Muscle layer of duodenum (tissue), 2 donors: Measurements from ENCODE around the gene MYO1H.

Experiments used
- H3K27ac ChIP-seq: one replicate; pipeline ENCODE4 v1.7.0; 2013; ENCODE audit warnings: mild to moderate bottlenecking, low read length
- H3K27me3 ChIP-seq: one replicate; pipeline ENCODE4 v1.7.0; 2013; ENCODE audit warnings: low read depth, mild to moderate bottlenecking, control low read depth, low read length
- H3K36me3 ChIP-seq, 2 donors: one replicate each; pipeline ENCODE4 v1.7.0; 2013; ENCODE audit warnings: low read length in 2 of 2, control low read depth in 1 of 2, mild to moderate bottlenecking in 1 of 2; ENCODE audit not compliant: insufficient read depth in 2 of 2, control insufficient read depth in 1 of 2
- H3K4me1 ChIP-seq, 2 donors: one replicate each; pipeline ENCODE4 v1.7.0; 2013; ENCODE audit warnings: low read length in 2 of 2, mild to moderate bottlenecking in 2 of 2, control low read depth in 1 of 2, moderate library complexity in 1 of 2; ENCODE audit not compliant: insufficient read depth in 2 of 2, control insufficient read depth in 1 of 2
- H3K4me3 ChIP-seq, 2 donors: one replicate each; pipeline ENCODE4 v1.7.0; 2013; ENCODE audit warnings: low read length in 2 of 2, low read depth in 1 of 2, mild to moderate bottlenecking in 1 of 2
- H3K9me3 ChIP-seq, 2 donors: one replicate each; pipeline ENCODE4 v1.7.0; 2013; ENCODE audit warnings: low read length in 2 of 2, control low read depth in 1 of 2, mild to moderate bottlenecking in 1 of 2; ENCODE audit not compliant: control insufficient read depth in 1 of 2
- donor health status: healthy.

MYO1H gene

GRCh38 chr12:109440851-109441490 is 93.3 kb downstream of the MYO1H start:
- Histone ChIP-seq H3K27me3 (no peaks in the 10 kb centered on the region), H3K4me3 (no peak overlapping the region), H3K9me3 (no peaks in the 10 kb centered on the region), H3K4me1 (no peaks in the 10 kb centered on the region), H3K27ac (no peak overlapping the region), H3K36me3 (peaks cover 4 to 6% of the 10 kb centered on the region in 2 donors)

- Histone ChIP-seq H3K27ac (no peak overlapping the region), H3K4me3 (no peak overlapping the region), H3K36me3 (peaks cover 17 to 18% of the 10 kb centered on the region in 2 donors), H3K4me1 (no peaks in the 10 kb centered on the region), H3K9me3 (no peaks in the 10 kb centered on the region), H3K27me3 (no peaks in the 10 kb centered on the region)
These were observed 96.1 kb downstream of the MYO1H start for GRCh38 chr12:109443794-109444193.

GRCh38 chr12:109444259-109444658 is 96.6 kb downstream of the MYO1H start:
- H3K4me3 ChIP-seq, result no peak overlapping the region
- no peaks in the 10 kb centered on the region for H3K9me3 ChIP-seq
- peaks cover 17 to 18% of the 10 kb centered on the region in 2 donors for H3K36me3 ChIP-seq
- H3K27me3 ChIP-seq, result no peaks in the 10 kb centered on the region
- H3K27ac ChIP-seq, result no peak overlapping the region
- no peaks in the 10 kb centered on the region for H3K4me1 ChIP-seq

- Histone ChIP-seq H3K4me3 (no peak overlapping the region), H3K27ac (no peak overlapping the region), H3K36me3 (peaks cover 17 to 20% of the 10 kb centered on the region in 2 donors), H3K27me3 (no peaks in the 10 kb centered on the region), H3K4me1 (no peaks in the 10 kb centered on the region), H3K9me3 (no peaks in the 10 kb centered on the region)
These were observed 97.5 kb downstream of the MYO1H start for GRCh38 chr12:109445191-109445609.

GRCh38 chr12:109446869-109447268 is 99.2 kb downstream of the MYO1H start:
- Histone ChIP-seq H3K27me3 (no peaks in the 10 kb centered on the region), H3K36me3 (peaks cover 30 to 32% of the 10 kb centered on the region in 2 donors), H3K9me3 (no peaks in the 10 kb centered on the region), H3K27ac (no peak overlapping the region), H3K4me3 (no peak overlapping the region), H3K4me1 (peaks cover under 1 to 4% of the 10 kb centered on the region in 2 donors)

DNA sequence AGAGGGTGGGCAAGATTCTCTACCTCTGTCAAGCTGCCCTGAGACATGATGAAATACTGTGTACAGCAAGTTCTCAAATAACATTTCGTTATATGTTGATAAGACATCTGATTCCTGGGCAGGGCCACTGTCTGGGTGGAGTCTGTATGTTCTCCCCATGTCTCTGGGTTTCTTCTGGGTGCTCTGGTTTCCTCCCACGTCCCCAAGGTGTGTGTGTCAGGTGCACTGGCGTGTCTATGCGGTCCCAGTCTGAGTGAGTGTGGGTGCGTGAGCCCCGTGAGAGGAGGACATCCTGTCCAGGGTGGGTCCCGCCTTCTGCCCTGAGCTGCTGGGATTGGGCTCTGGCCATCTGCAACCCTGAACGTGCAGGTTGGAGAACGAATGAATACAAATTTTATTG is 99.8 kb downstream of the MYO1H start:
- Histone ChIP-seq H3K27me3 (no peaks in the 10 kb centered on the region), H3K36me3 (peaks cover 36 to 38% of the 10 kb centered on the region in 2 donors), H3K9me3 (no peaks in the 10 kb centered on the region), H3K4me3 (no peak overlapping the region), H3K4me1 (peaks cover 6 to 10% of the 10 kb centered on the region in 2 donors), H3K27ac (no peak overlapping the region)

DNA sequence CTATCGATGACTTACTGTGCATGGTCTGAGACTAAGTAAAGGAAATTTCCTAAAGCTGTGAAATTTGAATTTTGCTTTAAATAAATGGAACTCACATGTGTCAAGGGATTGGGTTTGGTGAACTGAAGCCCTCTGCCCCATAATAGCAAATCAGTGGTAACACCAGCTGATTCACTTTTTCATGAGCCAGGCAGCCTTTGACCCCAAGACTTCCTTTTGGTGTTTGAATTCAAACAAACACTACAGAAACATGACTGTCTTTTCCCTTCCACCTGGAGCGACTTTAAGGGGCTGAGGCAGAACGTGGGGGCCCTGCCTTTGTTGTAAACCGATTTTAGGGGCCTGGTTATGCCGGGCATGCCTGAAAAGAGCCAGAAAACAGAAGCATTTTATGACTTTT is 100.6 kb downstream of the MYO1H start:
- Histone ChIP-seq H3K27me3 (no peaks in the 10 kb centered on the region), H3K4me1 (peaks cover 6 to 11% of the 10 kb centered on the region in 2 donors), H3K36me3 (peaks cover 38 to 46% of the 10 kb centered on the region in 2 donors), H3K9me3 (no peaks in the 10 kb centered on the region), H3K4me3 (no peak overlapping the region), H3K27ac (no peak overlapping the region)

DNA sequence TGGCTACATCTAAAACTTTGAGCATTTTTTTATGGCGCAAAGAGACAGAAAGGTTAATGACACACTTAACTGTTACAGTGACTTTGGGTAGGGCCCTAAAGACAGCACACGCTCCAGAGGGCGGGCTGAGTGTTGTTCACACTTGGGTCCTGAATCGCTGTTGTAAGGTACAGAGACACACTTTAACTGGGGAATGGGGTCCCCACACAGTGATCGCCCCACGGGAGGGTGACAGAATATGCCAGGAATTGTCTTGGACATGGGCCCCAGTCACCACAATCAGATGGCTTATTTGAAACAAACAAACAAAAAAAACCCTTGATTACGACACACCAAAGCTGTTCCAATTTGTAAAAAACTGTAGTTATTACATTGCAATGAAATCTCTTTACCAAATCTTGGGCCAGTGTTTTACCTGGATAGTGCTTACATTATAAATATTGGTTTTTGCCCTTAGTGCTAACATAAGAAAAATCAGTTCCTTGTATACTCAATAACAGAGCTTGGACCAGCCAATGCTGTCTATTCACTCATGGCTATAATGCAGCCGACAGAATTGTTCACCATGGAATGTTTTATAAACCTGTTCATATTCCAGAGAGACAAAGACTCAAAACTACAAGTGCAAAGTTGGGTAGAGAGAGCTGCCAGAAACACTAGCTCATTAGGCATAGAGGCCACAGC is 101.1 kb downstream of the MYO1H start:
- Histone ChIP-seq H3K36me3 (peaks cover 43 to 52% of the 10 kb centered on the region in 2 donors), H3K27me3 (no peaks in the 10 kb centered on the region), H3K4me1 (peaks cover 6 to 11% of the 10 kb centered on the region in 2 donors), H3K9me3 (no peaks in the 10 kb centered on the region), H3K27ac (no peak overlapping the region), H3K4me3 (no peak overlapping the region)

DNA sequence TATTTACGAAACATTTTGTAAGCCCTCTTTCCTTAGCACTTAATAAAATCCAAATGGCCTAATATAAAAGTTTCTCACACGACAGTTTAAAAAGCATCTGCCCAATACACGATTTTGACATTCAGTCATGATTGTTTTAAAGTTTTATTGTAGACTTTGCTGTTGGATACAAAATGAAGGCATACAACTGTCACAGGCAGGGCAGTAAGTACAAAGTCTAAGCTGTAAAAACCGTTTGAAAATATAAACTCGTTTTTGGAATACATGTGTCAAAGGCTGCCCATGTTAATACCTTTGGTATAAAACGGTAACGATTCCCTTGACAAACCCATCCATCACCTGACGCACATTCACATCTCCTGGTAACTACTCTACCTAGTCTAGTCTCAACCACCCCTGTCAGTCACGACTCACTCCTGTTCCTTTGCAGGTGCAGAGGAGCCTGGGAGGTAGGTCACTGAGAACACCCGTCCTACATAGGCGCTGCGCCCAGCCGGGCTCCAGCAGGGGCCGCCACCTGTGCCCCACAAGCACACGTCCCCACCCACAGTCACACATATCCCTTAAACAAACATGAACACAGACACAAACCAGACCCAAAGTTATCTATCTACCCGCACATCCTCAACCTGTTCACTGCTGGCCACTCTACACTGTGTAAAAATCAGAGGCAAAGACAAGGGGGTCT is 102.3 kb downstream of the MYO1H start:
- Histone ChIP-seq H3K4me3 (no peak overlapping the region), H3K4me1 (peaks cover 6 to 11% of the 10 kb centered on the region in 2 donors), H3K9me3 (no peaks in the 10 kb centered on the region), H3K27me3 (no peaks in the 10 kb centered on the region), H3K27ac (no peak overlapping the region), H3K36me3 (peaks cover 53 to 59% of the 10 kb centered on the region in 2 donors)

- H3K27me3 ChIP-seq, result no peaks in the 10 kb centered on the region
- H3K9me3 ChIP-seq, result no peaks in the 10 kb centered on the region
- H3K4me3 ChIP-seq, result no peak overlapping the region
- peaks cover 11 to 13% of the 10 kb centered on the region in 2 donors for H3K4me1 ChIP-seq
- no peak overlapping the region for H3K27ac ChIP-seq
- peaks cover 60 to 66% of the 10 kb centered on the region in 2 donors for H3K36me3 ChIP-seq
These were observed 103.3 kb downstream of the MYO1H start for GRCh38 chr12:109450980-109451379.

- H3K4me1 ChIP-seq, result peaks cover 11 to 13% of the 10 kb centered on the region in 2 donors
- no peak overlapping the region for H3K27ac ChIP-seq
- H3K36me3 ChIP-seq, result peaks cover 64 to 70% of the 10 kb centered on the region in 2 donors
These were observed 103.7 kb downstream of the MYO1H start for GRCh38 chr12:109451400-109451799.

More at GRCh38 chr12:109451400-109451799, 103.7 kb downstream of the MYO1H start:
- Histone ChIP-seq H3K27me3 (no peaks in the 10 kb centered on the region), H3K9me3 (no peaks in the 10 kb centered on the region), H3K4me3 (no peak overlapping the region)
